Stimulated activated CD4-positive, alpha-beta T cell treated with anti-CD3 and anti-CD28 coated beads, Interleukin-1b, Interleukin-23, amount 100 ng/mL, for 48 hours (primary cell): ENCODE data around the gene SUPT6H.
A peak's percentile ranks its signal among the peaks of the same experiment; 100 is the strongest.
"Not testable (repeated sequence)": the region's sequence is repeated elsewhere in the genome, so short reads cannot be mapped to it uniquely, and the experiment has no call there.

ENCODE experiments used
- DNase-seq: peaks from one replicate; pipeline ENCODE4 v3.0.0-alpha.2; 2020

SUPT6H gene

DNA sequence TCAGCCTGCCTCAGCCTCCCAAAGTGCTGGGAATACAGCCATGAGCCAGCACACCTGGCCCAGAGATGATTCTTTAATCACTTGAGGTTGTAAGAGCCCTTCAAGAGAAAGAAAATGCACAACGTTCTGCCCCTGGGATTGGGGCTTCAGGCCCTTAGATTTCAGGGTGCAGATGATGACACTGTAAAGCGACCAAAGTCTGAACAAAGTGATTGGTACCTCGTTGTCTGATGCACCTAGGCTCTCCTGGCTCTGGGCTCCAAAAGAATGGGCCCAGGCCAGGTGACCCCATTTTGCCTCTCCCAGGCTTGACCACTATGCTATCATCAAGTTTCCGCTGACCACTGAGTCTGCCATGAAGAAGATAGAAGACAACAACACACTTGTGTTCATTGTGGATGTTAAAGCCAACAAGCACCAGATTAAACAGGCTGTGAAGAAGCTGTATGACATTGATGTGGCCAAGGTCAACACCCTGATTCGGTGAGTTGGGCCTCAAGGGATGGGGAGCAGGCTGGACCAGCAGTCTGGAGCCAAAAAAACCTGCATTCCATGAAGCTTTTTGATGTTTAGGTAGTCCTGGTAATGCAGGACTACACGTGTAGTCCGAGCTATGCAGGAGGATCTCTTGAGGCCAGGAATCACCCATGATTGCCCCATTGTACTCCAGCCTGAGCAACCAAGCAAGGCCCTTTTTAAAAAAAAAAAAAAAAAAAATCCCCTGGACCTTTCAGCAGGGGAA, 60.6 kb downstream of the SUPT6H start:
- no peak for DNase-seq

- no peak for DNase-seq
Measured at GRCh38 chr17:28723159-28723835, 61.3 kb downstream of the SUPT6H start.

DNA sequence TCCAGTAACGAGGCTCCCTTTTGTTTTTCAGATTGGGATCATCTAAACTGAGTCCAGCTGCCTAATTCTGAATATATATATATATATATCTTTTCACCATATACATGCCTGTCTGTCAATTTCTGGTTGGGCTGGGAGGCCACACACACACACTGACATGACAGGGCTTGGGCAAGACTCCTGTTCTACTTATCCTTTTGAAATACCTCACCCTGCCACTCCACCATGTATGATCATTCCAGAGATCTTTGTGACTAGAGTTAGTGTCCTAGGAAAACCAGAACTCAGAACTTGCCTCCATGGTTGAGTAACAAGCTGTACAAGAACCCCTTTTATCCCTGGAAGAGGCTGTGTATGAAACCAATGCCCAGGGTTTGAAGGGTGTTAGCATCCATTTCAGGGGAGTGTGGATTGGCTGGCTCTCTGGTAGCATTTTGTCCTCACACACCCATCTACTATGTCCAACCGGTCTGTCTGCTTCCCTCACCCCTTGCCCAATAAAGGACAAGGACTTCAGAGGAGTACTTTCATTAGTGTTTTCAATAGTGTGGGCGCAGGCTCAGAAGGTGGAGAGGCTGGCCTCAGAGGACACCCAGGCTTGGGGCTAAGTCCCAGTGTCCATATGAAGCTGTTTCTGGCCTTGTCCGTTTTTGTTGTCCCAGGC, 62.0 kb downstream of the SUPT6H start:
- DNase-seq: not testable (repeated sequence)

DNA sequence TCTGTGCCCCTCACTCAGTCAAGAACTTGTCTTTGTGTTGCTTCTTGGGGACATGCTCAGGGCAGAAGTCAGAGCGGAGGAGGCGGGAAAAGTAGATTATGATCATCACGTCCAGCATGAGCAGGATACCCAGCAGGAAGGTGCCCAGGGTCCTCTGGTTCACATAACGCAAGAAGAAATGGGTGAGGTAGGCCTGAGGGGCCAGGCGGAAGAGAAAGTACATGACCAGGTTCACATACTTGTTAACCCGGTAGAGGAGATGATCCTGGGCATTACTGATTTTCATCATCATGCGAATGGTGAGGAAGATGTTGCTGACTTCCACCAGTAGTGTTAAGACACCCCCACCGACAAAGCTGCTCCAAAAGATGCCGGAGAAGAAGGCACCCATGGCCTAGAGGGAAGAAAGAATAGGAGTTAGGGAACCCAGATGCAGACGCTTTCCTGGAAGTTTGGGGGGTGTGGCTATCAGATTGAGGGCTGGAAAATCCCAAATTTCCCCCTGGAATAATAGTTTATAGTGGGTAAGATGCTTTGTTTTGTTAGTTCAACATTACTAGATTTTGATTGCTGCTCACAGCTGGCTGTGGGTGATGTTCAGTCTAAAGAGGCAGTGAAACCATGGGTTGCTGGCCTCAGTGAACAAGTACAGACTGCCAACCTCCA, 62.6 kb downstream of the SUPT6H start:
- DNase-seq: peak; percentile 26

DNA sequence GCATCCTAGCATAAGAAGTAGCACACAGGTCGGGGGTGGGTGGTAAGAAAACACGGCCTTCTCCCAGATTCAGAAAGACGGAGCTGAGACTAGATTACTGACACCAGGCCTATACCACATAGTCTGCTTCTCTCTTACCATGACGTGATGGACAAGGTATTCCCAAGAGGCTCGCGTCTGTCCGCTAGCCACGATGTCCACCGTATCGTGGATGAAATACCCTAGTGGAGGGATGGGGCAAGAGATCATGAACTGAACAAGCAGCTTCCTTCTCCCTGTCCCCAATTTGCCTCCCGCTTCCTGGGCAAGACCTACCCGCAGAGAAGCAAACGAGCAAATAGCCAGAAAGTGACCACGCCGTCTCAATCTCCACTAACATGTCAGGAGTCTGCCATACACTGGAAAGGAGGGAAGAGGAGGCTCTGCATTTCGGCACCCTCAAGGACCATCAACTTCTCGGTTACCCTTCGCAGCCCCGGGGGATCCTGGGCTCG, 63.2 kb downstream of the SUPT6H start:
- DNase-seq: peak; percentile 37

GRCh38 chr17:28725660-28726225, 63.7 kb downstream of the SUPT6H start:
- peak; percentile 72 for DNase-seq

GRCh38 chr17:28726226-28726626, 64.2 kb downstream of the SUPT6H start, which contains the start of gene TLCD1:
Gene TLCD1 (minus strand): TSS chr17:28726233. CDS start chr17:28726097, 136 bp downstream.
- peak; percentile 83 for DNase-seq

- peak; percentile 94 for DNase-seq
Measured at GRCh38 chr17:28726627-28727491, 64.9 kb downstream of the SUPT6H start.

- DNase-seq: peak; percentile 97
Measured at GRCh38 chr17:28728364-28729200, 66.6 kb downstream of the SUPT6H start, which contains the start of gene NEK8. Gene NEK8 (plus strand): TSS chr17:28728788. CDS start chr17:28728814, 26 bp downstream.

DNA sequence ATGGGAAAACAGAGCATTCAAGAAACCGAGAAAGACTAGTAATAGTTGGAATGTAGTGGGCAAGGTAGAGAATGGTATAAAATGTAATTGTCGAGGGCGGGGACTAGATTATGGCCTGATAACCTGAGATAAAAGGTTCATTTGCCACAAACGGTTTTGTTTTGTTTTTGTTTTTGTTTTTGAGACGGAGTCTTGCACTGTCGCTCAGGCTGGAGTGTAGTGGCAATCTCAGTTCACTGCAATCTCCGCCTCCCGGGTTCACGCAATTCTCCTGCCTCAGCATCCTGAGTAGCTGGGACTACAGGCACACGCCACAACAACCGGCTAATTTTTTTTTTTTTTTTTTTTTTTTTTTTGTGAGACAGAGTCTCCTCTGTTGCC, 67.9 kb downstream of the SUPT6H start:
- no peak for DNase-seq

DNA sequence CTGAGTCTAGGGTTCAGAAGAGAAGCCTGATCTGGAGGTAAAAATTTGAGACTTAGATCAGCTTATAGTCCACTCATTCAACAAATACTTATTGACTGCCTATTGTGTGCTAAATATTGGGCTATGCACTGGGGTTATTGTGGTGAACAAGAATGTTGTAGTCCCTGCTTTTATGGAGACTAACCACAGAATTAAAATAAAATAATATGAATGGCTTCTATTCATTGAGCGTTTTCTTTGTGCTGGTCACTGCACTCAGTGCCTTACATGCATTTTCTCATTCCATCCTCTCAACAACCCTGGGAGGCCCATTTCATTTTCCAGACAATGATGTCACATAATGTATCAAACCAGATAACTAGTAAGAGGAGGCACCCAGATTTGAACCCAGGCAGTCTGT, 71.3 kb downstream of the SUPT6H start:
- DNase-seq: no peak

- no peak for DNase-seq
Measured at GRCh38 chr17:28734712-28735241, 72.8 kb downstream of the SUPT6H start.

DNA sequence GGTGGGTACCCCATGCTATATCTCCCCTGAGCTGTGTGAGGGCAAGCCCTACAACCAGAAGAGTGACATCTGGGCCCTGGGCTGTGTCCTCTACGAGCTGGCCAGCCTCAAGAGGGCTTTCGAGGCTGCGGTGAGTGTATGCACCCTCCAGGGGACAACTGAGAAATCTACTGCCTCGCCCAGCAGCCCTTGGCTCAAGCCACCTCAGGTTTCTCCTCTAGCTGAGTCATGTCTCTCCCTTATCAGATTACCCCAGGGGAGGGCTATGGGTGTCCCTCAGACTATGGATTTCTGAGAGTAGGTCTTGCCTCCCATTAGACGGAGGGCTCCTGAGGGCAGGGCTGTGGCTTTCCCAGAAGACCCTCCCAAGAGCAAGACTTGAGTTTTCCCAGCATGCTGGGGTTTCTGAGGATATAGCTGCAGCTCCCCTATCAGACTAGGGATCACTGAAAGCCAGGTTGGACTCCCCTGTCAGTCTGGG, 73.3 kb downstream of the SUPT6H start:
- no peak for DNase-seq

DNA sequence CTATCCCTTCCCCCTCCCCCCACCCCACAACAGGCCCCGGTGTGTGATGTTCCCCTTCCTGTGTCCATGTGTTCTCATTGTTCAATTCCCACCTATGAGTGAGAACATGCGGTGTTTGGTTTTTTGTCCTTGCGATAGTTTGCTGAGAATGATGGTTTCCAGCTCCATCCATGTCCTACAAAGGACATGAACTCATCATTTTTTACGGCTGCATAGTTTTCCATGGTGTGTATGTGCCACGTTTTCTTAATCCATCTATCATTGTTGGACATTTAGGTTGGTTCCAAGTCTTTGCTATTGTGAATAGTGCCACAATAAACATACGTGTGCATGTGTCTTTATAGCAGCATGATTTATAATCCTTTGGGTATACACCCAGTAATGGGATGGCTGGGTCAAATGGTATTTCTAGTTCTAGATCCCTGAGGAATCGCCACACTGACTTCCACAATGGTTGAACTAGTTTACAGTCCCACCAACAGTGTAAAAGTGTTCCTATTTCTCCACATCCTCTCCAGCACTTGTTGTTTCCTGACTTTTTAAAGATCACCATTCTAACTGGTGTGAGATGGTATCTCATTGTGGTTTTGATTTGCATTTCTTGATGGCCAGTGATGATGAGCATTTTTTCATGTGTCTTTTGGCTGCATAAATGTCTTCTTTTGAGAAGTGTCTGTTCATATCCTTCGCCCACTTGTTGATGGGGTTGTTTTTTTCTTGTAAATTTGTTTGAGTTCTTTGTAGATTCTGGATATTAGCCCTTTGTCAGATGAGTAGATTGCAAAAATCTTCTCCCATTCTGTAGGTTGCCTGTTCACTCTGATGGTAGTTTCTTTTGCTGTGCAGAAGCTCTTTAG, 74.1 kb downstream of the SUPT6H start:
- not testable (repeated sequence) for DNase-seq

GRCh38 chr17:28737316-28737715, 75.3 kb downstream of the SUPT6H start:
- DNase-seq: no peak

GRCh38 chr17:28737770-28738679, 76.0 kb downstream of the SUPT6H start:
- DNase-seq: no peak

- DNase-seq: peak; percentile 35
Measured at GRCh38 chr17:28738680-28739384, 76.8 kb downstream of the SUPT6H start.
